ENCODE data around the gene NUP133.
"Not testable (repeated sequence)": the region's sequence is repeated elsewhere in the genome, so short reads cannot be mapped to it uniquely, and the experiment has no call there.

The NUP133 gene

DNA sequence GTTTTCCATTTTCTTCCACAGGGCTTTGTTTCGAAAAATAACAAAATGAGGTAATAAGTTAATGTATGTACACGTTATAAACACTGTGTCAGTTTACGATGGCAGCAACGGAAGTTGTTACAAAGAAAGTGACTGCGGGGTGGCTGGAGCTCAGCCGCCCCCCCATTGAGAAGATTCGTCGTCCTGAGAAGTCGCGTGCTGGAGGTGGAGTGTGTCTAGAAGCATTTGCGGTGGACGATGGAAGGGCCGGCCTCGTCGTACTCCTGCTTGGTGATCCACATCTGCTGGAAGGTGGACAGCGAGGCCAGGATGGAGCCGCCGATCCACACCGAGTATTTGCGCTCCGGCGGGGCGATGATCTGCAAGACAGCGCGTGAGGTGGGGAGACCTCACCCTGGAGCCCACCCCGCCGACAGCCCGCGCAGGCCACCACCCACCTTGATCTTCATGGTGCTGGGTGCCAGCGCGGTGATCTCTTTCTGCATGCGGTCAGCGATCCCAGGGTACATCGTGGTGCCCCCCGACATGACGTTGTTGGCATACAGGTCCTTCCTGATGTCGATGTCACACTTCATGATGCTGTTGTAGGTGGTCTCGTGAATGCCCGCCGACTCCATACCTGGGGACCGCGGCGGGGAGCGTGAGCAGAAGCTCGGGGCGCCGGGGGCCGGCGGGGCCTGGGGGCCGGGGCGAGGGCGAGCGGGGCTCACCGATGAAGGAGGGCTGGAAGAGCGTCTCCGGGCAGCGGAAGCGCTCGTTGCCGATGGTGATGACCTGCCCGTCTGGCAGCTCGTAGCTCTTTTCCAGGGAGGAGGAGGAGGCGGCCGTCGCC lies 76.6 kb downstream of the NUP133 start:
- Histone ChIP-seq H3K9me3 (ENCODE audit: control insufficient read depth, insufficient read depth, low read length) (no peaks in the 10 kb centered on the region), H3K4me1 (ENCODE audit: insufficient read depth, low read length) (no peaks in the 10 kb centered on the region; the same call in 1 of the 2 replicates), H3K9ac (ENCODE audit: low read depth, low read length) (peak overlapping the region; percentile 29; the same call in 1 of the 2 replicates), H3K36me3 (ENCODE audit: insufficient read depth, low read length) (no peaks in the 10 kb centered on the region)

DNA sequence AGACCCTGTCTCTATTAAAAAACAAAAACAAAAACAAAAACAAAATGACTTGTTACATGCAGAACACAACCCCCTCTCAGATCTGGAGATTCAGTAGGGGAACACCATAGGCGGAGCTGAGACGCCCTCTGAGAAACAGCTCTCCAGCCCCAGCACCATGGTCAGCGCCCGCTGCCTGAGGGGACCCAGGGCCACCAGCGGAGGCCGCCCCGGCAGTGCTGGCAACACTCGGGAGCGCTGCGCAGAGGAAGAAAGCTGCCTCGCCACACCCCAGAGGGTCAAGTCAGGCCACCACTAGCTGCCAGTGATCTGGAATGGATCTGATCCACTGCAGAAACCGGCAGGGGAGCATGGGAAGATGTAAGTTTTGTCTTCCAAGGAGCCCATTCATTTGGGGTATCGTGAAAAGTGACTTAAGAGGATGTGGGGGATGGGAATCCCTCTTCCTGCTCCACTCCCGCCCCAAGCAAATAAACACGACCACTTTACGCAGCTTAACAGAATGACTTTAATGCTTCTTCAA lies 77.3 kb downstream of the NUP133 start:
- Histone ChIP-seq H3K9me3 (ENCODE audit: control insufficient read depth, insufficient read depth, low read length) (no peaks in the 10 kb centered on the region), H3K9ac (ENCODE audit: low read depth, low read length) (peak overlapping the region; percentile 29; the same call in 1 of the 2 replicates), H3K36me3 (ENCODE audit: insufficient read depth, low read length) (no peaks in the 10 kb centered on the region), H3K4me1 (ENCODE audit: insufficient read depth, low read length) (no peaks in the 10 kb centered on the region; the same call in 1 of the 2 replicates)

- no peaks in the 10 kb centered on the region for H3K36me3 ChIP-seq (ENCODE audit: insufficient read depth, low read length)
- H3K4me1 ChIP-seq (ENCODE audit: insufficient read depth, low read length), result no peaks in the 10 kb centered on the region
- no peak overlapping the region for H3K9ac ChIP-seq (ENCODE audit: low read depth, low read length)
- H3K9me3 ChIP-seq (ENCODE audit: control insufficient read depth, insufficient read depth, low read length), result no peaks in the 10 kb centered on the region
Observed at GRCh38 chr1:229428256-229428655, 79.9 kb downstream of the NUP133 start.

GRCh38 chr1:229427572-229427971 lies 80.6 kb downstream of the NUP133 start:
- no peaks in the 10 kb centered on the region for H3K9me3 ChIP-seq (ENCODE audit: control insufficient read depth, insufficient read depth, low read length)
- no peaks in the 10 kb centered on the region for H3K36me3 ChIP-seq (ENCODE audit: insufficient read depth, low read length)
- no peak overlapping the region for H3K9ac ChIP-seq (ENCODE audit: low read depth, low read length)
- no peaks in the 10 kb centered on the region for H3K4me1 ChIP-seq (ENCODE audit: insufficient read depth, low read length)

DNA sequence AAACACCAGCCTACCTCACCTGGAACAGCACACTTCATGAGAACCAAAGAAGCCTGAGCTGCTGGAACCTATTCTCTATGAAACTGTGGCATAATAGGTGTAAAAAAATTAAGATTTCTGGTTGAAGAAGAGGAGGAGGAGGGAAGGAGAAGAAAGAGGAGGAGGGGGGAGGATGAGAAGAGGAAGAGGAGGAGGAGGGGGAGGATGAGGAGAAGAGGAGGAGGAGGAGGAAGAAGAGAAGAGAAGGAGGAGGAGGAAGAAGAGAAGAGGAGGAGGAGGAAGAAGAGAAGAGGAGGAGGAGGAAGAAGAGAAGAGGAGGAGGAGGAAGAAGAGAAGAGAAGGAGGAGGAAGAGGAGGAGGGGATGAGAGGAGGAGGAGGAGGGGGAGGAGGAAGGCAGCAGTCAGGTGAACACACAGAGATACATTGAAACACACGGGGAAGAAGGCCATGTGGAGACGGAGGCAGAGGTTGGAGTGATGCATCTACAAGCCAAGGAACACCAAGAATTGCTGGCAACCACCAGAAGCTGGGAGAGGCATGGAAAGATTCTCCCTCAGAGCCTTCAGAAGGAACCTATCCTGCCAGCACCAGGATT lies 82.5 kb downstream of the NUP133 start:
- Histone ChIP-seq H3K4me1 (ENCODE audit: insufficient read depth, low read length) (no peaks in the 10 kb centered on the region), H3K9me3 (ENCODE audit: control insufficient read depth, insufficient read depth, low read length) (no peaks in the 10 kb centered on the region), H3K36me3 (ENCODE audit: insufficient read depth, low read length) (no peaks in the 10 kb centered on the region), H3K9ac (ENCODE audit: low read depth, low read length) (no peak overlapping the region)

- Histone ChIP-seq H3K36me3 (ENCODE audit: insufficient read depth, low read length) (no peaks in the 10 kb centered on the region), H3K4me1 (ENCODE audit: insufficient read depth, low read length) (peaks cover 12% of the 10 kb centered on the region; the same call in 1 of the 2 replicates), H3K9ac (ENCODE audit: low read depth, low read length) (no peak overlapping the region), H3K9me3 (ENCODE audit: control insufficient read depth, insufficient read depth, low read length) (no peaks in the 10 kb centered on the region)
Observed at GRCh38 chr1:229420765-229421164, 87.4 kb downstream of the NUP133 start.

DNA sequence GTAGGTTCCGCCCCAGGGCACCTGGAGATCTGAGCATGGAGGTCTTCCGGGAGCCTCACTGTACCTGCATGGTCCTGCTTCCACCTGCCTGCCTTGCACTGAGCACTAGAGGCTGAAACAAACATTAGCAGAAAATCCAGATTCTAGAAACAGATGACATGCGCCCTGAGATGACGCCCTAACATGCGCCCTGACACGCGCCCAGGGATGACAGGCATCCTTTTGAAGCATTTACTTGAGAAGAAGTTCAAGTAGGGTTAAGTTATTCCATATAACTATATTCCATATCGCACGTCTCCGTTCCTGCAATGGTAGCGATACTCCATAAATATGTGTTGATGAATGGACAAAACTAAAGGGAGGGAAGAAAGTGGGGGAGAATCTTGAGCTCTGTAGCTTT lies 87.9 kb downstream of the NUP133 start:
- H3K9me3 ChIP-seq (ENCODE audit: control insufficient read depth, insufficient read depth, low read length), result no peaks in the 10 kb centered on the region
- no peaks in the 10 kb centered on the region for H3K36me3 ChIP-seq (ENCODE audit: insufficient read depth, low read length)
- H3K4me1 ChIP-seq (ENCODE audit: insufficient read depth, low read length), result peaks cover 12% of the 10 kb centered on the region; the same call in 1 of the 2 replicates
- H3K9ac ChIP-seq (ENCODE audit: low read depth, low read length), result no peak overlapping the region

DNA sequence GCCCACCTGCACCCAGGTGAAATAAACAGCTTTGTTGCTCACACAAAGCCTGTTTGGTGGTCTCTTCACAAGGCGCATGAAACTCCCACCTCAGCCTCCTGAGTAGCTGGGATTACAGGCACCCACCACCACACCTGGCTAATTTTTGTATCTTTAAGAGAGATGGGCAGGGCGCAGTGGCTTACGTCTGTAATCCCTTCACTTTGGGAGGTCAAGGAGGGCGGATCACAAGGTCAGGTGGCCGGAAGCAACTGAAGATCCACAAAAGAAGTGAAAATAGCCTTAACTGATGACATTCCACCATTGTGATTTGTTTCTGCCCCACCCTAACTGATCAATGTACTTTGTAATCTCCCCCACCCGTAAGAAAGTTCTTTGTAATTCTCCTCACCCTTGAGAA lies 89.6 kb downstream of the NUP133 start:
- H3K9ac ChIP-seq (ENCODE audit: low read depth, low read length); H3K9me3 ChIP-seq (ENCODE audit: control insufficient read depth, insufficient read depth, low read length); H3K36me3 ChIP-seq (ENCODE audit: insufficient read depth, low read length): not testable (repeated sequence)
- peaks cover 12% of the 10 kb centered on the region; the same call in 1 of the 2 replicates for H3K4me1 ChIP-seq (ENCODE audit: insufficient read depth, low read length)

GRCh38 chr1:229412810-229413209 lies 95.3 kb downstream of the NUP133 start:
- not testable (repeated sequence) for H3K36me3 ChIP-seq (ENCODE audit: insufficient read depth, low read length); H3K9ac ChIP-seq (ENCODE audit: low read depth, low read length); H3K9me3 ChIP-seq (ENCODE audit: control insufficient read depth, insufficient read depth, low read length)
- H3K4me1 ChIP-seq (ENCODE audit: insufficient read depth, low read length), result peaks cover 37% of the 10 kb centered on the region

GRCh38 chr1:229412056-229412455 lies 96.1 kb downstream of the NUP133 start:
- Histone ChIP-seq H3K9me3 (ENCODE audit: control insufficient read depth, insufficient read depth, low read length) (no peaks in the 10 kb centered on the region), H3K36me3 (ENCODE audit: insufficient read depth, low read length) (no peaks in the 10 kb centered on the region), H3K4me1 (ENCODE audit: insufficient read depth, low read length) (peaks cover 35% of the 10 kb centered on the region), H3K9ac (ENCODE audit: low read depth, low read length) (no peak overlapping the region)

DNA sequence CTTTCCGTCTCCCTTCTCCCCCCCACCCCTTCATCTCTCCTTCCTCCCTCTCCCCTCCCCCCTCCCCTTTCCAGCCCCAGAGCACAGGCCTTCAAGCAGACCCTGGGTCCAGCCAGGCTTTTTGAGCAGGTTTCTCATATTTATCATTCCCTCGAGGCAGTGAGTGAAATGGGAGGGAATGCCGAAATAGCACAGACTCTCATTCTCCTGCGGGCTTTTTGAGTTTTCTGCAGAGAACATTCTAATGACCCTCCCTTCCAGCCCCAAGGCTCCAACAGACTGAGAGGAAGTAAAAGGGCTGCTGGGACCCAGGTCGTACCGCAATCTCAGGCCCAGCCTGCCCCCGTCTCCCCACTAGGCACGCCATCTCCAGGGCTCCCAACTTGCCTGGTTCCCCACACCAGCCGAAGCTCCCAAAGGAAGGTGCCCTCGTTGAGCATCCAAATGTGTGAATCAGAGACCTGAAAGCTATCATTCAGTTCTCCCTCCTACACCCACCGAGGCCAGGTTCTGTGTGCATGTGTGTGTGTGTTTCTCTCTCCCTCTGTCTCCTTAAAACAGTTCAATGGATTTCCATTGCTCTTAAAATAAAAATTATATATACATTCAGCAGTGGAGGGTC lies 96.6 kb downstream of the NUP133 start:
- H3K36me3 ChIP-seq (ENCODE audit: insufficient read depth, low read length), result no peaks in the 10 kb centered on the region

GRCh38 chr1:229410692-229411433 lies 97.3 kb downstream of the NUP133 start:
- H3K9me3 ChIP-seq (ENCODE audit: control insufficient read depth, insufficient read depth, low read length), result no peaks in the 10 kb centered on the region
- H3K36me3 ChIP-seq (ENCODE audit: insufficient read depth, low read length), result no peaks in the 10 kb centered on the region
- H3K9ac ChIP-seq (ENCODE audit: low read depth, low read length), result peak overlapping the region; percentile 16; the same call in 1 of the 2 replicates

More for the DNA sequence above, 96.6 kb downstream of the NUP133 start:
- peak overlapping the region; percentile 29 for H3K9ac ChIP-seq (ENCODE audit: low read depth, low read length)
- peaks cover 35% of the 10 kb centered on the region for H3K4me1 ChIP-seq (ENCODE audit: insufficient read depth, low read length)
- H3K9me3 ChIP-seq (ENCODE audit: control insufficient read depth, insufficient read depth, low read length), result no peaks in the 10 kb centered on the region

DNA sequence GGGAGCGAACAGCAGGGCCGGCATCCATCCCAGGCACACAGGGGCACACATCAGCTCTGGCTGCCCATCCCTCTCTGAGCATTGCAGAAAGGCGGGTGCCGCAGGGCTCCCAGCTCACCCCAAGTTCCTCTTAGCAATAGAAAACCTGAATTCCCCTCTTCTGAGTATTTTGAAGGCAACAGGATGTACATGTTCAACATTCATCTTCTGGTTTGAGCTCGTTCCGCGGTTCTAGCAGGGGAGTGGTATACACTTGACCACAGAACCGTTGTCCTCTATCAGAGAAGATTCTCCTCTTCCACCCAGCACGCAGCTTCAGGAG lies 97.8 kb downstream of the NUP133 start:
- Histone ChIP-seq H3K9me3 (ENCODE audit: control insufficient read depth, insufficient read depth, low read length) (no peaks in the 10 kb centered on the region), H3K9ac (ENCODE audit: low read depth, low read length) (no peak overlapping the region), H3K36me3 (ENCODE audit: insufficient read depth, low read length) (no peaks in the 10 kb centered on the region), H3K4me1 (ENCODE audit: insufficient read depth, low read length) (peaks cover 35% of the 10 kb centered on the region)

More at GRCh38 chr1:229410692-229411433, 97.3 kb downstream of the NUP133 start:
- H3K4me1 ChIP-seq (ENCODE audit: insufficient read depth, low read length), result peaks cover 35% of the 10 kb centered on the region
